Panc1 (cell line): Measurements from ENCODE around the gene FGF3. TPM values are rescaled to one million over a fixed set of nuclear protein-coding genes. Genes with fewer than 3 reads are reported as not detected.

Experiments
- ATAC-seq: fragments of 200-7000 bp; cut with Tn5 transposase; 2 replicates; pipeline ENCODE4 v1.9.1; 2020; ENCODE audit warnings: mild to moderate bottlenecking, moderate library complexity
- BruUV-seq: library from RNA; stranded (reverse); fragments of 400-500 nt; replicated peaks from 2 replicates; lab custom pipeline; 2021; lab: Mats Ljungman, UMichigan
- CTCF ChIA-PET: fragments of 300-600 bp; sonication (Branson Sonifier 250); formaldehyde crosslinking; loops from one replicate; lab custom pipeline; 2022; ENCODE audit warnings: antibody characterized with exemption; lab: Charles Lee
- POLR2A ChIA-PET: fragments of 300-600 bp; sonication (Branson Sonifier 250); formaldehyde crosslinking; loops from one replicate; lab custom pipeline; 2022; ENCODE audit warnings: antibody characterized with exemption; lab: Charles Lee
- DNase-seq: peaks from one replicate; pipeline ENCODE4 v3.0.0-alpha.2; 2010; ENCODE audit warnings: low read depth, low spot score
- H3K27ac ChIP-seq: 2 replicates; pipeline ENCODE4 v1.5.1; 2011; ENCODE audit warnings: mild to moderate bottlenecking, low read length, inconsistent platforms
- H3K27me3 ChIP-seq: fragments of 200-500 bp; sonication (Bioruptor generic); 2 replicates; pipeline ENCODE4 v1.6.0; 2014; ENCODE audit warnings: low read length, inconsistent platforms; ENCODE audit not compliant: control insufficient read depth, insufficient read depth
- H3K36me3 ChIP-seq: fragments of 200-500 bp; sonication (Bioruptor generic); 2 replicates; pipeline ENCODE4 v1.5.1; 2014; ENCODE audit warnings: inconsistent platforms, mild to moderate bottlenecking, low read length, moderate library complexity; ENCODE audit not compliant: control insufficient read depth, insufficient read depth
- H3K4me1 ChIP-seq: 2 replicates; pipeline ENCODE4 v1.5.1; 2011; ENCODE audit warnings: inconsistent platforms, mild to moderate bottlenecking, low read length, moderate library complexity; ENCODE audit not compliant: control insufficient read depth, insufficient read depth
- H3K4me3 ChIP-seq, 2 experiments: 2 replicates each; pipeline ENCODE4 v1.5.1; 2011 to 2012; ENCODE audit warnings: low read depth in 2 of 2, low read length in 2 of 2, mild to moderate bottlenecking in 2 of 2, inconsistent platforms in 1 of 2, moderate library complexity in 1 of 2
- H3K9me3 ChIP-seq: fragments of 200-500 bp; sonication (Bioruptor generic); 2 replicates; pipeline ENCODE4 v1.5.1; 2014; ENCODE audit warnings: low read depth, mild to moderate bottlenecking, inconsistent platforms, low read length, moderate library complexity; ENCODE audit not compliant: control insufficient read depth, insufficient read depth
- CTCF ChIP-seq: fragments of 450-650 bp; IDR thresholded peaks from 2 replicates; pipeline ENCODE4 v1.5.1; 2017; ENCODE audit warnings: mild to moderate bottlenecking
- POLR2AphosphoS5 ChIP-seq: IDR thresholded peaks from 2 replicates; pipeline ENCODE4 v1.6.1; 2012; ENCODE audit warnings: mild to moderate bottlenecking, low read depth, low read length, moderate library complexity
- REST ChIP-seq, 2 experiments: IDR thresholded peaks; 2 replicates each; pipeline ENCODE4 v1.6.1; 2011 to 2012; ENCODE audit warnings: low read depth in 2 of 2, control low read depth in 1 of 2, low read length in 1 of 2, mild to moderate bottlenecking in 1 of 2, moderate library complexity in 1 of 2; ENCODE audit not compliant: insufficient read depth in 1 of 2
- SIN3A ChIP-seq: IDR thresholded peaks from 2 replicates; pipeline ENCODE4 v1.6.1; 2012; ENCODE audit warnings: low read depth, mild to moderate bottlenecking, low read length, moderate library complexity, borderline replicate concordance; ENCODE audit not compliant: insufficient read depth
- TCF7L2 ChIP-seq: IDR thresholded peaks from 2 replicates; pipeline ENCODE4 v1.6.1; 2011; ENCODE audit warnings: mild to moderate bottlenecking, low read depth, low read length, inconsistent platforms
- in situ Hi-C: cut with HindIII; loops from 2 replicates; pipeline ENCODE4 v1.10.0; 2016; ENCODE audit warnings: low sequenced_read_pairs, low pct_unique_long_range_greater_than_20kb
- intact Hi-C: fragments of 100-400 bp; cut with micrococcal nuclease; formaldehyde crosslinking; loops from one replicate; pipeline ENCODE4 v1.10.0; 2022; ENCODE audit not compliant: unreplicated experiment
- total RNA-seq: library from RNA; stranded (reverse); gene quantifications from one replicate; pipeline ENCODE4 v1.2.1, GENCODE V29; 2021; ENCODE audit not compliant: unreplicated experiment

Gene FGF3
- total RNA-seq, 1 experiment from 2014 or later = not detected

GRCh38 chr11:69863544-69864200 is 44.5 kb upstream of the FGF3 start:
- ChIA-PET POLR2A (interaction anchor here (0.6 kb wide), 1 partner anchor 308 kb away, joined by 8 read pairs; no protein-coding TSS in a partner anchor), CTCF (interaction anchor here (0.7 kb wide), 1 partner anchor 56 kb away, joined by 3 read pairs; no protein-coding TSS in a partner anchor)
- in situ Hi-C loops = no loop called here
- Histone ChIP-seq H3K9me3 (no peaks in the 10 kb centered on the region), H3K4me1 (no peaks in the 10 kb centered on the region), H3K36me3 (no peaks in the 10 kb centered on the region), H3K27ac (no peak overlapping the region), H3K27me3 (peaks cover 9% of the 10 kb centered on the region), H3K4me3 (no peak overlapping the region)
- no peak for TF ChIP-seq REST (IDR thresholded peaks at IDR 0.05; ENCODE audit: insufficient read depth in 1 of 2, low read depth in 2 of 2, low read length in 1 of 2)
- no peak for TF ChIP-seq CTCF
- no peak for TF ChIP-seq SIN3A
- no peak for TF ChIP-seq POLR2AphosphoS5
- TF ChIP-seq TCF7L2 = no peak
- no peak for DNase-seq
- intact Hi-C loops = no loop called here
- BruUV-seq = no TSS peak
- no peak for ATAC-seq

GRCh38 chr11:69862797-69863543 is 43.8 kb upstream of the FGF3 start:
- no peak for TF ChIP-seq REST (IDR thresholded peaks at IDR 0.05; ENCODE audit: insufficient read depth in 1 of 2, low read depth in 2 of 2, low read length in 1 of 2)
- TF ChIP-seq TCF7L2 = no peak
- TF ChIP-seq POLR2AphosphoS5 = no peak
- no peak for TF ChIP-seq SIN3A
- no peak for TF ChIP-seq CTCF
- BruUV-seq = no TSS peak
- no peak overlapping the region for H3K27ac ChIP-seq
- H3K9me3 ChIP-seq = no peaks in the 10 kb centered on the region
- ChIA-PET CTCF (interaction anchor here (0.5 kb wide), 1 partner anchor 11 kb away, joined by 4 read pairs; no protein-coding TSS in a partner anchor), POLR2A (no interaction called here)
- DNase-seq (no peak), ATAC-seq (no peak)
- H3K4me1 ChIP-seq = no peaks in the 10 kb centered on the region
- intact Hi-C loops = no loop called here
- no peaks in the 10 kb centered on the region for H3K36me3 ChIP-seq
- H3K4me3 ChIP-seq = no peak overlapping the region
- H3K27me3 ChIP-seq = peaks cover 14% of the 10 kb centered on the region
- in situ Hi-C loops = no loop called here
